PC-9 (cell line): ENCODE data around the gene PIGO.

ENCODE experiments used
- EZH2 ChIP-seq: fragments of 200-600 bp; sonication (generic); IDR thresholded peaks from 2 replicates; pipeline ENCODE4 v1.8.0; 2017; ENCODE audit warnings: antibody characterized with exemption, low read depth
- TF ChIP-seq, protein P1 (sequence below): fragments of 200-600 bp; sonication (generic); conservative IDR thresholded peaks from 2 replicates; pipeline ENCODE4 v1.6.1; 2017; ENCODE audit warnings: mixed run types, antibody characterized with exemption, mild to moderate bottlenecking, moderate library complexity

- TF ChIP-seq, protein P1, sequence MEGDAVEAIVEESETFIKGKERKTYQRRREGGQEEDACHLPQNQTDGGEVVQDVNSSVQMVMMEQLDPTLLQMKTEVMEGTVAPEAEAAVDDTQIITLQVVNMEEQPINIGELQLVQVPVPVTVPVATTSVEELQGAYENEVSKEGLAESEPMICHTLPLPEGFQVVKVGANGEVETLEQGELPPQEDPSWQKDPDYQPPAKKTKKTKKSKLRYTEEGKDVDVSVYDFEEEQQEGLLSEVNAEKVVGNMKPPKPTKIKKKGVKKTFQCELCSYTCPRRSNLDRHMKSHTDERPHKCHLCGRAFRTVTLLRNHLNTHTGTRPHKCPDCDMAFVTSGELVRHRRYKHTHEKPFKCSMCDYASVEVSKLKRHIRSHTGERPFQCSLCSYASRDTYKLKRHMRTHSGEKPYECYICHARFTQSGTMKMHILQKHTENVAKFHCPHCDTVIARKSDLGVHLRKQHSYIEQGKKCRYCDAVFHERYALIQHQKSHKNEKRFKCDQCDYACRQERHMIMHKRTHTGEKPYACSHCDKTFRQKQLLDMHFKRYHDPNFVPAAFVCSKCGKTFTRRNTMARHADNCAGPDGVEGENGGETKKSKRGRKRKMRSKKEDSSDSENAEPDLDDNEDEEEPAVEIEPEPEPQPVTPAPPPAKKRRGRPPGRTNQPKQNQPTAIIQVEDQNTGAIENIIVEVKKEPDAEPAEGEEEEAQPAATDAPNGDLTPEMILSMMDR, result no peak
- no peak for TF ChIP-seq EZH2
Measured at GRCh38 chr9:35140093-35140492, 43.7 kb upstream of the PIGO start.
